ENCODE results near the gene CEP170.
A peak's percentile ranks its signal among the peaks of the same experiment; 100 is the strongest.

CEP170 gene

DNA sequence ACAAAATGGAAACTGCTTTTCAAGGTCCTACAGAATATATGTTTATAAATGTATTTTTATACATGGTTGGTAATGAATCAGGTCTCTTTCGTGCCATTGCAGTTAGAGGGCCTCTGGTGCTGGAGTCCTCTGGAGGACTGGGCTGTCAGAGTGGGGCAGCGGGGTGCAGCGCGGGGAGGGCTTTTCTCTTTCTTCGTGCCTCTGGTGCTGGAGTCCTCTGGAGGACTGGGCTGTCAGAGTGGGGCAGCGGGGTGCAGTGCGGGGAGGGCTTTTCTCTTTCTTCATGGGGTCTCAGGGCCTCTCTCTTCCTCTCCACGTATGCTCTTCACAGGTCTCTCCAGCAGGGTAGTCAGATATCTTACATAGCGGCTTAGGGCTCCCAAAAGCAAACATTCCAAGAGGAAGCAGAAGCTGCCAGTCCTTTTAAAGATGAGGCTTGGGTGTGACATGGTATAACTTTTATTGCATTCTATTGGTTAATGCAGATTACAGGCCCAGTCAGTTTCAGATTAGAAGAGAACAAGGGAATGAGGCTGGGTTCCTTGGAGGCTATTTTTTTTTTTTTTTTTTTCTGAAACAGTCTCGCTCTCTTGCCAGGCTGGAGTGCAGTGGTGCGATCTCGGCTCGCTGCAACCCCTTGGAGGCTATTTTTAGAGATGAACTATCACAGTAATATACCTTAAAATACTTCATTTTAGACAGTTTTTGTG lies 13.8 kb upstream of the CEP170 start:
- DNase-seq (ENCODE audit: low spot score) (no peak), FAIRE-seq (no peak)

DNA sequence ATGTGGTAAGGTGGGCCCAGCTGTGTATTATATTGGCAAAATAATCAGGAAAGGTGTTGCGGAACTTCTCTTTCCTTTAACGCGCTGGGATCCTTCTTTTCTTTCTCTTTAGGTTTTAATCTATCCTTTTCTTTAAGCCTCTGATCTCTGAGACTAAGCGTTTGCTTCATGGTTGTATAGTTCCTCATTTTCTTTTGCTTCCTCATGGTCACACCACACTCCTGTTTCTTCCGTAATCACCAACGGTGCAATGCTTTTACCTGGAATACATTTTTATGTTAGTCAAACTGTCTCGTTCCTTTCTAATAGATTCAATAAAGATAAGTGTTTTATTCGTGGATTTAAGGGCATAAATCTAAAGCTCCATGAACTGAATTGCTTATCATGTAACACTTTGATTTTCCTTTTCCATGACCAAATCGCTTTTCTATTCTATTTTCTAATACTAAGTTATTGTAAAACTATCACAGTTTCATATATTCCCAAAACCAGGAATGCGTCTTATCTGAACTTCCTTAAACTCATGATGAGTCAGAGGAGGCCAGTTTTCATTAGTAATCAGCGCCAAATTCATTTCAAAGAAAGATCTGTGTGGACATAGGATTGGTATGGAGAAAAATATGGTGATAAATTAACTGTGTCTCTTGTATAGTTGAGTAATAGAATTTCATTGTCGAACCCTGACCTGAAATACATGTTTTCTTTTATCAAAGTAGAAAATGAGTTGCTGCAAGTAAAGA lies 13.0 kb upstream of the CEP170 start:
- DNase-seq (ENCODE audit: low spot score) (no peak), FAIRE-seq (no peak)

DNA sequence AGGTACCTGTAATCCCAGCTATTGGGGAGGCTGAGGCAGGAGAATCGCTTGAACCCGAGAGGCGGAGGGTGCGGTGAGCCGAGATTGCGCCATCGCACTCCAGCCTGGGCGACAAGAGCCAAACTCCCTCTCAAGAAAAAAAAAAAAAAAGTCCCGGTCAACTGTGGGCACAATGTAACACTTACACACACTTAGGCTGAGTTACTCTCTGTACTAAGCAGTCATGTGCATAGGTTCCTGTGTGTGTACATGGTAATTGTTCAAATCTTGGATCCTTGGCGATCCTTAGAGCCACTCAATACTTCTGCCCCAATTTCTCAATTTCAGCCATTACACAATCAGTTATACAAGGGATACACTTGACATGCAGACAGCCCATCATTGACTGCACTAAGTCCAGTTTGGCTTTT lies 12.4 kb upstream of the CEP170 start:
- no peak for FAIRE-seq
- no peak for DNase-seq (ENCODE audit: low spot score)

DNA sequence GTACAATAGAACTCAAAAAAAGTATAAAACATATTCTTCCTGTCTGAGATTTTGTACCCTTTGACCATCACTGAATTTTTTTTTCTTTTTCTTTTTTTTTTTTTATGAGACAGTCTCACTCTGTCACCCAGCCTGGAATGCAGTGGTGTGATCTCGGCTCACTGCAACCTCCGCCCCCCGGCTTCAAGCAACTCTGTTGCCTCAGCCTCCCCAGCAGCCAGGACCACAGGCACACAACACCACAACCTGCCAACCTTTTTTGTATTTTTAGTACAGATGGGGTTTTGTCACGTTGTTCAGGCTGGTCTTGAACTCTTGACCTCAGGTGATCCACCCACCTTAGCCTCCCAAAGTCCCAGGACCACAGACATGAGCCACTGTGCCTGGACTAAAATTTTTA lies 11.2 kb upstream of the CEP170 start:
- FAIRE-seq: no peak
- DNase-seq (ENCODE audit: low spot score): no peak

DNA sequence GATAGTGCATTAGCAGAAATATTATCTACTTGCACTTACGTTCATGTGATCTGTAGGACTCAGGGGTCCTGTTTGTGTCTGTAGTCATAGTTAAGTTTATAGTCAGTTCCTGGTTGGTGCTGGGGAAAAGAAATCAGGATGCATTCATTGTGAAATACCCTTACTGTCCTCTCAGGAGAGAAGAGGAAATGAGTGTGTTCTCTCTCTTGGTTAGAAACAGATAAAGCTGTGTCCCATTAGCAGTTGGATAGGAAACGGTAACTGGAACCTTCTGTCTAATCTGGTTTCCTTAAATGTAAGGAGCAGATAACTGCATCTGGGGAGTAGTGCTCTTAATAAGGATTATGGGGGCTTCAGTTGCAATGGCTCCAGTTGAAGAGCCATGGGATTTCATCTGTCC lies 9.6 kb upstream of the CEP170 start:
- FAIRE-seq (no peak), DNase-seq (ENCODE audit: low spot score) (no peak)

DNA sequence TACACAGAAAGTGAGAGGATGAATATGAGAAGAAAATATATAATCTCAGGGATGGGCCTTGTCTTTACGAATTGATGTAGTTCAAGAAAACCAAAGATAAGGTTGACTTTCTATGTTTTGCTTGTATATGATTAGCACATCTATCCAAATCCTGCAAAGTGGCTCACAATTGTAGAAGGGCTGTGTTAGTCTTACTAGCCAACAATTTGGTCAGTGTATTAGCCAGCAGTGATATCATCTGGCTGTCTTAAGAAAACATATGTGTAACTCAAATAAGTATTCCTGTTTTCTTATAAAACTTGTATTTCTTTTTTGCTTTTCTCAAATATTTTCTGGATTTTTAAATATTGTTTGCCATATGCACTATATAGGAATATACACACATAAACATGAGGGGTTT lies 6.3 kb upstream of the CEP170 start:
- FAIRE-seq (no peak), DNase-seq (ENCODE audit: low spot score) (no peak)

DNA sequence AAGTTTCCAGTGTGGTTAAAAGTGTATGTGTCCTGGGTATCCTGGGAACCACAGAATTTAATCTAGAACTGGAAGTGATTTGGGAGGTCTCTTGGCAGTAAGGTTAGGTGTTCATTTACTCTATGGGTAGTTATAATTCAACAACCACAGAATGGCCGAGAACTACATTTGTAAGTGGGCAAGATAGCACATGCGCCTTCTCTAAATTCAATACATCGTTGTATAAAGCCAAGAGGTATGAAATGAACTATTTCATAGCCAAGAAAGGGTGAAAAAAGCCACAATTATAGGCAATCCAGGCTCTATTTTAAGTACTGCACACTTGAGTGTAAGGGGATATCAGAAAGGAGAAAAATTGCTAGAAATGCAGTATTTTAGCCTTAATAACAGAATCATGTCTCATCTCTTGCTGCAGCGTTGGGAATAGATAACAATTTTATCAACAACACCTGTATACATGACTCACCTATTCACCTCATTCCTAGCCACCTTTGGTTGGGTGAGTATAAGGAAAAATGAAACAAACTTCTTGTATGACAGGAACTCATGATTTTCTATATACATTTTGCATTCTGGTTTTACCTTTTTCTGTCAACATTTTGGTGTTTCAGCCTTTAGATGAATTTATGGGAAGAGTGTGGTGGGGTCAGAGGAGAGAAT lies 5.3 kb upstream of the CEP170 start:
- FAIRE-seq (no peak), DNase-seq (ENCODE audit: low spot score) (no peak)

DNA sequence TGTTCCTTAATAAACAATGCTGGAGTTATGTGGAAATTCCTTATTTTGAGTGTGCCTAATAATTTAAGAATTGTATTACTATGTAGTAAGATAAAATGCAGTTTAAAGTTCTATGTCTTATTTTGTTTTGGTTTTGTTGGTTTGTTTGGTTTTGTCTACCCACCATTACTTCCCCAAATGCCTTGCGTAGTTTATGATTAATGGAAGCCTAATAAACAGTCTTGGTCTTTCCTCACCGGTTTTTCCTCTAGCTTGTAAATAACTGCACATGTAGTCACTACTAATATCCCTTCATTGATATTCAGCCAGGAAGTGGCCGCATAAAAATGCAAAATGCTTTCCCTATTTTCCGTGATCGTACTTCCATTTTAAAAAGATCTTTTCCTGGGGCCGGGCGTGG lies 3.6 kb upstream of the CEP170 start:
- DNase-seq (ENCODE audit: low spot score): no peak
- no peak for FAIRE-seq

DNA sequence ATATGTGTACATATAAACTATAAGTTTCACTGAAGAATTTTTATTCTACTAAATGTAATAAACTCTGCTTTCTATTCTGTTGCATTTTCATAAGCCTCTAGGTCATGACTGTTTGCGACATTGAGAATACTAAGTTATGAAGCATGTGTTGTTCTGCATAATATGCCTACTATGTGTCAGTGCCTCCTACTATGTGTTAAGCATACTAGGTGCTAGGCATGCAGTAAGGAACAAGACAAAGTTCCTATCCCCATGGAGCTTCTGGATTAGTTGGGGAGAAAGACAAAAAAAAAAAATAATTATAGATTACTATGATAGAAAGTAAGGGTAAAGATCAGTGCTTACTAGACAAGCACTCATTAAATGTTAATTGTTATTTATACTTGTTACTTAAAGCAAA lies 2.1 kb upstream of the CEP170 start:
- DNase-seq (ENCODE audit: low spot score): no peak
- FAIRE-seq: no peak

DNA sequence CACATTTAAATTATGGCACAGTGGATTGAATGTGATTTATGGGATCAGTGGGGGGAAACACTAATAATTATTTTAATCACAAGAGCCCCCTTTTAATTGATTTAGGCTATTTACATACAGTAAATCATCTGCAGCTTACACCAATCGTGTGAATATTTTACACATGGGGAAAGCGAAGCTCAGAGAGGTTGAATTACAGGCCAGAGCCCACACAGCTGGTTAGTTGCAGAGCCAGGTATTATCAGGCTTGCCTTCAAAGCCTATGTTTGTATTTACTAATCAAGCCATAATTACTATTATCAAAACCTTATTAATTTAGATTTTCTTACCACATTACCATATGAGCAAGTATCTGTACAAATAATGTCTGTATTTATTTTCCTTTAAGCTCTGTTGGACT lies 1.5 kb upstream of the CEP170 start:
- DNase-seq (ENCODE audit: low spot score) (no peak), FAIRE-seq (no peak)

DNA sequence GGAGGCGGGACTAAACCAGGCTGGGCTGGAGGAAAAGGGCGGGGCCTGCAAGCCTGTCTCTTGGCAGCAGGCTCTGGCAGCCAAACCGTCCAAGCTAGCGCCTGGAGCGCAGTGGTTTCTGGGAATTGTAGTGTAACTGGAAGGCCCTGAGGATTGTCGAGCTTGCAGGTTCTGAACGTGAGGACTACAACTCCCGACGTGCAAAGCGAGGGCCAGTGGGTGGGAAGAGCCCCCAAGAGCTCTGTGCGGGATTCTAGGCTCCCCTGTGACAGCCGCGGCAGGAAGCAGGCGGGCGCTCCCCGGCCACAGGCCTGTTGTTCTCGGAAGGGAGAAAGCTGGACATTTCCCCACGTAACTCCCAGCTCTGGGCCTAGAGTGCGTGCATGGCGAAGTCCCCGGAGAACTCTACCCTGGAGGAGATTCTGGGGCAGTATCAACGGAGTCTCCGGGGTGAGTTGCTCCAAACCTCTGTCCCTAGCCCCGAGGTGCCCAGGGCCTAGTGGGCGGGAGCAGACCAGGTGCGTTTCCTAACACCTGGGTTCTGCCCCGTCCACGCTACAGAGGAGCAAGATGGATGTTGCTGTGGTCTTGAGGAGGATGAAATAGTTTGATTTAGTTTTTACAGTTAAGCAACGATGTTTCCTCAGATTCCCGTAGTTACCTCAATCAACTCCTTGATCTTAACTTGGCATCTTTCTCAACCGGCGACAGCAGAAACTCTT lies 871 bp upstream of the CEP170 start, which contains the start of gene SDCCAG8:
Gene SDCCAG8, plus strand, starts transcription at position 251 of the 722 bp plus-strand sequence. Its CDS starts 133 bp downstream, at position 384.
- DNase-seq (ENCODE audit: low spot score): peak; percentile 95
- no peak for FAIRE-seq

DNA sequence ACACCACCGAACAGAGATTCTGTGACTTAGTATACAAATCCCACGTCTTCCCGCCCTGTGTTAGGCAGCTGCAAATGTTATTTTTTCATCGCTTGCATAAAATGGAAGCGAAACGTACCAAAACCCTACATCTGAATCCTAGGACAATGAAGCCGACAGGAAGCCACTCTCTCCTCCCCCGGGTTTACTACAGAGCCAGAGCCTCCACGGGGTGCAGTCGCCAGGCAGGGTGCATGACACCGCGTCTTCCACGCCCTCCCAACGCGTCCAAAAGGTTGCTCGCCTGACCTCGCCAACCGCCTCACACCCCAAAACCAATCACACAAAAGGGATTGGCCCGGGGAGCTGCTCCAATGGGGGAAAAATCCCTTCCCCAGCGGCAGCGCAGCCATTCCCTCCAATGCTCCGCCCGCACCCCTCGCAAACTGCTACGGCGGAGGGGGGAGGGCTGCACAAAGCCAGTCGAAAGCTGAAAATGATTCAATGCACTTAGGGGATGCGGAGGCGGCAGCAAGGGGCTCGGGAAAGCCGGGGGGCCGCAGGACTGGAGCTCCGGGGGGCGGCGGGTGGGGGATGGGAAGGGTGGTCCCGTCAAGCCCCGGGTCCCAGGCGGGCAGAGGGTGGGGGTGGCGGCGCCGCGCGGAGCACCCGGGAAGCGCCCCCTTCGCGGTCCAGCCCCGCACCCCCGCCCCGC lies 701 bp downstream of the CEP170 start:
- peak; percentile 52 for DNase-seq (ENCODE audit: low spot score)
- FAIRE-seq: no peak

DNA sequence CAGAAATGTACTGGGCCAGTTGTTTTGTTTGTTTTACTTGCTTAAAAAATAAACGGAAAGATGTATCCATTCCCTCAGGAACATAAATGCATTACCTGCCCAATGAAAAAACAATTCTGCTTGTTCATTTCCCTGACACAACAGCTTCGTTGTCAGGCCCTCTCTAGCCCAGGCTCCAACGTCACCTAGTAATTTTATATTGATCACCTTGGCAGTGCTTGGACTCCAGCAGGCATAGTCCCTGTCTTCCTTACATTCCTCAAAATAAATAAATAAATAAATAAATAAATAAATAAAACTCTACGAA lies 1.2 kb downstream of the CEP170 start:
- FAIRE-seq: no peak
- DNase-seq (ENCODE audit: low spot score): no peak

DNA sequence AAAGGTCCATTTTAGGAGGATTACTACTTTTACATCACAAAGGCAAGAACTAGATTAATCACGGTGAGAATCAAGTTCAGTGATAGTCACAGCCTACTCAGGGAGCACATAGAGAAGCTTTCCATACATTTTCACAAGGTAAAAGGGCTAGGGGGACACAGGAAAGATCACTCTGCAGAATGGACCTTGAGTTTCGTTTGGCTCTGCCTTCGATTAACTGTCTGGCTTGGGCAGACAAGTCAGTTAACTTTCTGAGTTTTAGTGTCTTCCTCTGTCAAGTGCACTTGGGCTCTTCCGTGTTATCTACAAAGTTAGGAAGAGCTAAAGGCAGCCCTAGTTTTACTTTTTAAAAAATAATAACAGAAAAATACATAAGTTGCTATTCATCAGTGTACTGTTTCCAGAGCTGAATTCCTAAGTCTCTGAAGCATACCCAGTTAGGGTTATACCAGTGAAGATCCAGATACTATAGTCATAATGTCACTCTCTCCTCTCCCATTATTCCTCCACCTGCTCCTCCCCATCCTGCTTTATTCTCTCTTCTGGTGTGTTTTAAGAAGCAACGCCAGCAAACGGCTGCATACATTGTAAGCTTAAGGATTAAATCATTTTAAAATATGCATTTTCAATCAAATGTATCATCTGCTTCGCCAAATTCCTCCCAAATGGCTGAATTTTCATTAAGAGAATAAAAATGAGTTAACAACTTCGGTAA lies 1.7 kb downstream of the CEP170 start:
- no peak for DNase-seq (ENCODE audit: low spot score)
- FAIRE-seq: no peak

DNA sequence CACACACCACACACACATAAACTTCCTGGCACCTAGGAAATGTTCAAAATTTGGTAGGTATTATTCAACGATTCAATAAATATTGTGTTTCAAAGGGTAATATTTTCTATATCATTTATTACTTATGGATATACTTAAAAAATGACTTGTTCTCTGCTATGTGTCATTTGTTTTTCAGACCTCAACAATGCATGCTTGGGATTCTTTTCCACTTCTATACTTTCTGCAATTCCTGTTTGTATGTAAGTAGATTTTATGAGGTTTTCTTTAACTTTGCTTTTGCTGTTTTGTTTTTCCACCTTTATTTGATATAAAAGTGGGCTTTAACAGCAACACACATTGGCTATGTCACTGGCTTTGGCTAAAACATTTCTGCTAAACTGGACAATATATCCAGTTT lies 3.5 kb downstream of the CEP170 start:
- FAIRE-seq (no peak), DNase-seq (ENCODE audit: low spot score) (no peak)

DNA sequence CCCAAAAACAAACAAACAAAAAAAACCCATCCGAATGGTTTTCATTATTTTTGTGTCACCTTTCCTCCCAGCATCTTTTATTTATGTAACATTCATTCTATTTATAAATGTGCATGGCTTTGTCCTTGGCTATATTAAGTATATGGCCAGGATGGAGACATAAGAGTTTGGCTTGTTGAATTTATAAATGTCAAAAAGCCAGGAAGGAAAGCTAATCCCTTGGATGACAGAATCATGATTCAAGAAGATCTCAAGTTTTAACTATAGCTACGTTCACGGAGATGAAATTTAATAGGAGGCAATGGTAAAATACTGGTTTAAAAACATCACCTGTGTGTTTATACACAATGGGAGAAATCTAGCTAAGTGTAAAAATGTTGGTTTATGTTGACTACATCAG lies 5.0 kb downstream of the CEP170 start:
- DNase-seq (ENCODE audit: low spot score) (no peak), FAIRE-seq (no peak)

DNA sequence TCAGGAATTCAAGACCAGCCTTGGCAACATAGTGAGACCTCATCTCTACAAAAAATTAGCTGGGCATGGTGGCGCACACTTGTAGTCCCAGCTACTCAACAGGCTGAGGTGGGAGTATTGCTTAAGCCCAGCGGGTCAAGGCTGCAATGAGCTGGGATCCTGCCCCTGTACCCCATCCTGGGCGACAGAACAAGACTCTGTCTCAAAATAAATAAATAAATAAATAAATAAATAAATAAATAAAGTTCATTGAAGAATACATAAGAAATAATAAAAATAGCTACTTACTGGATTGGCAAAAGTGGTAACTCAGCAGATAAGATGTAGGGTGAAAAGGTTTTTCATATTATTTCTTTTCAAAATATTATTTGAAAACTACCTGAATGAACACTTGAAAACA lies 5.9 kb downstream of the CEP170 start:
- DNase-seq (ENCODE audit: low spot score) (no peak), FAIRE-seq (no peak)

DNA sequence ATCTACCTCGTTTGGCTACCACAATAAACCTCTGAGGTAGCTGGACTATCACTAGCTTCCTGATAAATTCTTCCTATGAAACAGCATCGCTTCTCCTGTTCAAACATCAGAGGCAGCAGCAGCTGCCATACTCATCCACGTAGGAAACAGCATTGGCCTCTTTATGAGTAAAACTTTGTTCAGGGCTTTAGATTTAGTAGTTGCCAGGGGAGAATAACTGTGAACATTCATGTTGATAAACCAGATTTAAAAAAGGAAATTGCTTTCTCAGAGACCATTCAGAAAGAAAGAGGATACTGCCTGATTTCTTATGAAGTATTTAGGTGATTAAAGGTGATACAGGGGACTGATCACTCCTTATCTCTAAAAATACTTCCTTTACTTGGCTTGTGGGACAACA lies 7.2 kb downstream of the CEP170 start:
- FAIRE-seq: no peak
- DNase-seq (ENCODE audit: low spot score): no peak

DNA sequence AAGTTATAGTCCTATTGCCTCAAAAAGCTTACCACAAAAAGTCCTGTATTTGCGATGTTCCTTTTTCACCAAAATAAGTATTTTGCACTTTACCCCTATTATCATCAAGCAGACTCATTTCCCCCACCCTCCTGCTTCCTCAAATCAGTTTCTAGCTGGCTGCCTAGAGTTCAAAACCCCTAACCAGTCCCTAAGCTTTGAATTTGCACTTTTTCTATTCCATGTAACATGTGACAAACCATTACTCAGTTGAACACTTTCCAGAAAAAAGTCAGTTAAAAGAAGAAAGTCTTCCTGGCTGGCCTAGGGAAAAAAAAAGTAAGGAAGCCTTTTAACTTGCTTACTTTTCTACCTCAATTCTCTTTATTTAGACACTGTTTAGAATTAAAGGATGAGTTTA lies 8.2 kb downstream of the CEP170 start:
- FAIRE-seq (no peak), DNase-seq (ENCODE audit: low spot score) (no peak)

DNA sequence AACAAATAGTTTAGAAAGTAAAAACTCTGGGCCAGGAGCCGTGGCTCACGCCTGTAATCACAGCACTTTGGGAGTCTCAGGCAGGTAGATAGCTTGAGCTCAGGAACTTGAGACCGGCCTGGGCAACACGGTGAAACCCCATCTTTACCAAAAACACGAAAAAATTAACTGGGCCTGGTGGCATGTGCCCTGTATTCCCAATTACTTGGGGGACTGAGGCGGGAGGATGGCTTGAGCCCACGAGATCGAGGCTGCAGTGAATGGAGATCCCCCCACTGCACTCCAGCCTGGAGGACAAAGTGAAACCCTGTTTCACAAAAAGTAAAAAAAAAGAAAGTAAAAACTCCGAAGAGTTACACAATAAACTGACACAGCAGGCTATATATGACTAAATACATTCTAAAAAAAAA lies 10.6 kb downstream of the CEP170 start:
- FAIRE-seq (no peak), DNase-seq (ENCODE audit: low spot score) (no peak)
